K562 (cell line): ENCODE results near the gene EPB41L2. TPM values are rescaled to one million over a fixed set of nuclear protein-coding genes. Genes with fewer than 3 reads are reported as not detected.

Experiments used
- CEBPG ChIP-seq, 3 experiments: fragments of 200-800 bp in 1 of 3; sonication (Bioruptor generic) in 1 of 3; sonication (generic) in 1 of 3; formaldehyde crosslinking in 1 of 3; IDR thresholded peaks in 2 of 3; conservative IDR thresholded peaks in 1 of 3; 2 replicates each; pipeline versions ENCODE4 v1.6.1 to v1.8.0; 2016 to 2022; ENCODE audit warnings: missing compliant biosample characterization in 2 of 3, missing genetic modification characterization in 2 of 3, mild to moderate bottlenecking in 1 of 3, missing genetic modification reagents in 1 of 3
- CREB5 ChIP-seq: fragments of 250-450 bp; sonication (Bioruptor Pico); IDR thresholded peaks from 2 replicates; pipeline ENCODE4 v1.5.0; 2020; ENCODE audit warnings: mild to moderate bottlenecking
- FUS ChIP-seq: fragments of 200-400 bp; formaldehyde crosslinking; optimal IDR thresholded peaks from 2 replicates; pipeline ENCODE3; 2017; ENCODE audit warnings: low read depth, low read length
- GABPA ChIP-seq: fragments of 200-800 bp; sonication (Bioruptor generic); conservative IDR thresholded peaks from 2 replicates; pipeline ENCODE4 v1.6.1; 2016; ENCODE audit warnings: low read depth, missing genetic modification characterization, missing compliant biosample characterization
- HMGN3 ChIP-seq: IDR thresholded peaks from 2 replicates; pipeline ENCODE4 v1.6.1; 2011; ENCODE audit warnings: borderline replicate concordance, low read depth, mild to moderate bottlenecking, mixed read lengths, low read length; ENCODE audit not compliant: insufficient read length; ENCODE audit errors: extremely low read depth
- MCM5 ChIP-seq: fragments of 450-650 bp; IDR thresholded peaks from 2 replicates; pipeline ENCODE4 v1.6.1; 2016; ENCODE audit warnings: low read depth
- NCOR1 ChIP-seq: fragments of 450-650 bp; IDR thresholded peaks from 2 replicates; pipeline ENCODE4 v1.6.1; 2016; ENCODE audit warnings: mild to moderate bottlenecking, moderate library complexity
- POLR2H ChIP-seq: IDR thresholded peaks from 2 replicates; pipeline ENCODE4 v1.6.1; 2016; ENCODE audit warnings: missing genetic modification characterization, low read depth, mild to moderate bottlenecking, control low read depth, missing compliant biosample characterization, moderate library complexity
- RAD21 ChIP-seq, 2 experiments: fragments of 250-450 bp in 1 of 2; fragments of 450-650 bp in 1 of 2; sonication (Bioruptor Pico) in 1 of 2; formaldehyde crosslinking in 1 of 2; IDR thresholded peaks in 1 of 2; conservative IDR thresholded peaks in 1 of 2; 2 replicates each; pipeline versions ENCODE4 v1.4.0 to v1.8.0; 2020 to 2022; ENCODE audit warnings: mild to moderate bottlenecking in 2 of 2, moderate library complexity in 1 of 2
- RCOR1 ChIP-seq, 2 experiments: IDR thresholded peaks; 2 replicates each; pipeline ENCODE4 v1.6.1; 2012; ENCODE audit warnings: low read depth in 2 of 2, low read length in 2 of 2, borderline replicate concordance in 1 of 2, improper control_type of control experiment in 1 of 2
- SMC3 ChIP-seq: conservative IDR thresholded peaks from 2 replicates; pipeline ENCODE4 v1.6.1; 2011; ENCODE audit warnings: low read depth, low read length, improper control_type of control experiment; ENCODE audit not compliant: insufficient read depth
- SREBF2 ChIP-seq: sonication (generic); formaldehyde crosslinking; IDR thresholded peaks from 2 replicates; pipeline ENCODE4 v1.4.0; 2020; ENCODE audit warnings: mild to moderate bottlenecking, missing genetic modification reagents
- TRIM28 ChIP-seq: fragments of 450-650 bp; IDR thresholded peaks from 2 replicates; pipeline ENCODE4 v1.6.1; 2017
- VEZF1 ChIP-seq: fragments of 200-800 bp; sonication (Bioruptor generic); IDR thresholded peaks from 2 replicates; pipeline ENCODE4 v1.6.1; 2017; ENCODE audit warnings: missing genetic modification characterization, missing compliant biosample characterization
- XRCC3 ChIP-seq: fragments of 450-650 bp; IDR thresholded peaks from 2 replicates; pipeline ENCODE4 v1.6.1; 2017; ENCODE audit warnings: mild to moderate bottlenecking, moderate library complexity
- ZMIZ1 ChIP-seq, 2 experiments: fragments of 150-350 bp in 1 of 2; IDR thresholded peaks; 2 replicates each; pipeline ENCODE4 v1.6.1; 2012 to 2016; ENCODE audit warnings: low read depth in 2 of 2, low read length in 2 of 2, mild to moderate bottlenecking in 1 of 2, moderate library complexity in 1 of 2
- ZNF121 ChIP-seq: sonication (generic); formaldehyde crosslinking; conservative IDR thresholded peaks from 2 replicates; pipeline ENCODE4 v1.8.0; 2022; ENCODE audit warnings: missing genetic modification reagents
- ZNF165 ChIP-seq: fragments of 250-450 bp; sonication (Bioruptor Pico); IDR thresholded peaks from 2 replicates; pipeline ENCODE4 v1.4.0; 2020; ENCODE audit warnings: borderline replicate concordance
- ZNF232 ChIP-seq: sonication (generic); formaldehyde crosslinking; IDR thresholded peaks from 2 replicates; pipeline ENCODE4 v1.8.0; 2022; ENCODE audit warnings: mild to moderate bottlenecking, missing genetic modification reagents
- ZNF79 ChIP-seq: fragments of 250-450 bp; sonication (Bioruptor Pico); IDR thresholded peaks from 2 replicates; pipeline ENCODE4 v1.4.0; 2020; ENCODE audit warnings: low read depth, mild to moderate bottlenecking, moderate library complexity
- polyA plus RNA-seq, 8 experiments: library from polyadenylated mRNA; depleted of rRNA in 4 of 8; stranded (reverse) in 5 of 8; unstranded in 3 of 8; fragments of >200 nt; fragmentation: Nextera tagmentation in 2 of 8; fragmentation: Illumina TruSeq in 1 of 8; extraction: Ambion mirVana in 2 of 8; extraction: Trizol in 1 of 8; gene quantifications; 2 replicates each; pipeline versions ENCODE4 v1.2.1 to v1.2.3, GENCODE V29; 2011 to 2014; ENCODE audit warnings: inconsistent platforms in 1 of 8, missing spikeins in 1 of 8
- total RNA-seq, 7 experiments: library from RNA; depleted of rRNA in 6 of 7; stranded (reverse); fragments of >200 nt in 6 of 7; fragmentation: Illumina TruSeq in 2 of 7; extraction: Trizol in 2 of 7; gene quantifications; 2 replicates each; pipeline versions ENCODE4 v1.2.1 to v1.2.3, GENCODE V29; 2011 to 2021; ENCODE audit warnings: low replicate concordance in 1 of 7

EPB41L2 gene
- total and polyA plus RNA-seq, 9 of the 15 experiments (the other 6 are each of a cell fraction or from before 2014, with no cell fraction given): 5.1 to 53.6 (median 25.0) TPM

GRCh38 chr6:130993292-130993765 is 69.7 kb downstream of the EPB41L2 start (continued):
- peak in 1 of 2 experiments; percentile 52; a peak in 1 of 4 replicates for TF ChIP-seq ZMIZ1 (IDR thresholded peaks at IDR 0.05; ENCODE audit: low read depth in 2 of 2, low read length in 2 of 2)
- no peak for TF ChIP-seq HMGN3
- no peak for TF ChIP-seq ZNF165 (CRISPR knock-in tag)
- peak; percentile 86 for TF ChIP-seq NCOR1
- TF ChIP-seq CEBPG (CRISPR knock-in tag; IDR thresholded peaks at IDR 0.05): peak; percentile 70
- peak; percentile 28 to 82; a peak in 3 of 4 replicates for TF ChIP-seq CEBPG (tag; conservative IDR thresholded peaks at IDR 0.05 in 1 of 2, IDR thresholded peaks at IDR 0.05 in 1 of 2)
- peak; percentile 79 for TF ChIP-seq VEZF1 (CRISPR knock-in tag)
- TF ChIP-seq ZNF121 (CRISPR knock-in tag): no peak
- no peak for TF ChIP-seq MCM5
- peak; percentile 88 for TF ChIP-seq GABPA (tag)
- TF ChIP-seq SREBF2: no peak
- TF ChIP-seq RCOR1 (IDR thresholded peaks at IDR 0.05; ENCODE audit: borderline replicate concordance in 1 of 2, low read depth in 2 of 2, low read length in 2 of 2): no peak
- no peak for TF ChIP-seq RAD21 (CRISPR knock-in tag; conservative IDR thresholded peaks at IDR 0.05 in 1 of 2, IDR thresholded peaks at IDR 0.05 in 1 of 2)
- TF ChIP-seq SMC3: no peak
- TF ChIP-seq ZNF232 (CRISPR knock-in tag): no peak
- no peak for TF ChIP-seq TRIM28
- TF ChIP-seq FUS: no peak
- TF ChIP-seq CREB5 (CRISPR knock-in tag): no peak
- TF ChIP-seq XRCC3: no peak
- TF ChIP-seq ZNF79 (CRISPR knock-in tag): no peak
- peak; percentile 75 for TF ChIP-seq POLR2H (tag)
